ENCODE results near the gene POU3F1.

The POU3F1 gene

DNA sequence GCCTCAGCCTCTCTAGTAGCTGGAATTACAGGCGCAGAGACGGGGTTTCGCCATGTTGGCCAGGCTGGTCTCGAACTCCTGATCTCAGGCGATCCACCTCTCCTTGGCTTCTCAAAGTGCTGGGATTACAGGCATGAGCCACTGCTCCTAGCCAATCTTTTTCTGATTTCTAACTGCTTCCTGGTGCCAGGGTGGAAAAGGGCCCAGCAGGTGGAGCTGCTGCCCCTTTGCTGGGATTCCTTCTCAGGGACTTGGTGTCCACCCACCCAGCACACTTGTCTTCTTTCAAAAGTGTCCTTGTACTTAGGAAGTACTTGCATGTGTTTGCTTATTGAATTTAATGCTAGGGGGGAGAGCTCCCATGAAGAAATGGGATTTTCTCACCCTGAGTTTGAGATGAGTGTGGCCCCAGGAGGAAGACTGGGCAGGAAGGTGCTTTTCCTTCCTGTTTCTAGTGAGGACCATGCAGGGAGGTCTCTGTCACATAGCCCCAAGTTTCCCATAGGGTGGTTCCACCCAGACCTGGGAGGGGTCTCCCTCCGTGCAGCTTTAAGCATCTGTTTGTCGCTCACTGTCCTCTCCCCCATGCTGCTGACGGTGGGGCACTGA is 19.9 kb downstream of the POU3F1 start:
- peak; percentile 55 for DNase-seq

DNA sequence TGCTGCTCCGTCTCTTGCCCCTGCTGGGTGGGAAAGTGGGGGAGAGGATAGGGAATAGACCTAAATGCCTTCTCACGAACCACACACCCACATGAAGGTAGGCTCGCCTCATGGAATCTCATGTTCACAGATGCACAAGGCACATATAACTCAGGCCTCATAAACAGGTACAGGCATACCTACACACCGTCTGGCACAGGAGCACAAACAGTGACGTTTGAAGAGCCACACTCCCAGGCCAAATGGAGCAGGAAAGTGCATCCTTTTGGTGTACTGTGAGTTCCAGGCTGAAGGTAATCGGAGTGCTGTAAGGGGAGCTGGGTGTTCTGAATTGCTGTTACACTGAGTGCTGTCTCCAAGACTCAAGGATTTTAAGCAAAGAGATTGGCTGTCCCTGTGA is 20.9 kb downstream of the POU3F1 start:
- DNase-seq = no peak

DNA sequence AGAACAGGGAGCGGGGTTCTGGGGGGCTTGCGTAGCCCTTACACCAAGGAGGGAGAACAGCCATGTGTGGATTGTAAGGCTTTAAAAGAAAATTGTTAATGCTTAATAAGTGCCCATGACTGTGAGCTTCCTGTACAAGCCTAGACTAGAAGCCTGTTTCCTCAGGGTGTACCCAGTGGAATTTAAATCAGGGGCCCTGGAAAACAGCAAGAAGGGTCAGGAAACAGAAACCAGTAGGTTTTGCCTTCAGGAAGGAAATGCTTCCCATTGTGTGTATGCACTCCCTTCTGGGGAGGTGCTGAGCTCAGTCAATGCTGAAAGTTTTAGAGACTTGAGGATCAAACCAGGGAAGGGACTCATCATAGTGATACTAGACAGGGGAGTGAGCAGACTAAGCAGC is 21.4 kb downstream of the POU3F1 start:
- no peak for DNase-seq

DNA sequence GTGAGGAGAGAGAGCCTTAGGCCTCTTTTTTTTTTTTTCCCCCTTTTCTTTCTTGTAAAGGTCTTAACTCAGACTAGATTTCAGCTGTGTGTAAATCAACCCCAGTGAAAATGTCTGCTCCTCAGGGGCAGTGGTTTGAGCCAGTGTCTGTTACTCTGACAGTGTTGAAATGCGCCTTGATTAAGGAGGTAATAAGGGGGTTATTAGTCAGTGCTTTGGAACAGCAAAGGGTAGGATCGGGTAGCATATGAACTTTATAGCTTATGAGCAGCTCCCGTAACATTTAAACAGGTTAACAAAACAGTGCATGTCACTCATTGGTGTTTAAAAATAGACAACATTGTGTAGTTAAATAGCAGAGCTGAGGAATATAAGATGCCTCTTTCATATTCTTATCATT is 23.8 kb downstream of the POU3F1 start:
- DNase-seq = no peak

DNA sequence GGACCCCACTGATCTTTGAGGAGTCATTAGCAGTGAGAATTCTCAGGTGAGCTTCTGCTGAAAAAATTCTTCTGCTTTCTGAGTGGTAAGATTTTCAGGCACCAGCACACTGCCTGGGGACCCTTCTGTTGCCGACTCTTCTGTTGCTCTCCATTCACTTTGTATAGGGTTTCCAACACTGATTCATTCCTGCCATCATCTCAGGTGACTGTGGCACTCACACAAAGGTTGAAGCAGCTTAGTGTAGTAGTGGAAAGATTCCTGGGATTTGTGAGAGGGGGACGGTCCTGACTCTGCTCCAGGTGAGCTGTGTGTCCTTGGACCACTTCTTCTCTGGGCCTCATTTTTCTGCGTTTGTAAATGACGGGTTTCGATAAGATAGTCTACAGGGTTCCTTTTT is 24.6 kb downstream of the POU3F1 start:
- DNase-seq = no peak

DNA sequence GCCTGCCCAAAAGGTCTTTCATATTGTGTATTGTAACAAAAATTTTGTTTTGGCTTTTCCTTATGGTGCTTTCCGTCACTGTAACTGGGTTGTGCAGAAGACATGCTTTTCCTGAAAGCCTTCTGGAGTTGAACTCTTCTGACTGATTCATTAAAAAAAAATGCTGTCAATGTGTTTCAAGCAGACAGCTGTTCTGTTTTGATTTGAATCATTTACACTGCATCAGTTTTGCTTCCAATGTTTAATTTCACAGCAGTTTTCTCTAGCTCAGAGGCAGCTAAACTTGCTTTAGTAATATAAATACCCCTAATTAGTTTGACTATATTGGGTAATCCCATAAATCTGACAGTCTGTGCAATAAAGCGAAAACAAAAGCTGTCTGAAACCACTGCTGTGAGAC is 26.2 kb downstream of the POU3F1 start:
- DNase-seq = no peak

DNA sequence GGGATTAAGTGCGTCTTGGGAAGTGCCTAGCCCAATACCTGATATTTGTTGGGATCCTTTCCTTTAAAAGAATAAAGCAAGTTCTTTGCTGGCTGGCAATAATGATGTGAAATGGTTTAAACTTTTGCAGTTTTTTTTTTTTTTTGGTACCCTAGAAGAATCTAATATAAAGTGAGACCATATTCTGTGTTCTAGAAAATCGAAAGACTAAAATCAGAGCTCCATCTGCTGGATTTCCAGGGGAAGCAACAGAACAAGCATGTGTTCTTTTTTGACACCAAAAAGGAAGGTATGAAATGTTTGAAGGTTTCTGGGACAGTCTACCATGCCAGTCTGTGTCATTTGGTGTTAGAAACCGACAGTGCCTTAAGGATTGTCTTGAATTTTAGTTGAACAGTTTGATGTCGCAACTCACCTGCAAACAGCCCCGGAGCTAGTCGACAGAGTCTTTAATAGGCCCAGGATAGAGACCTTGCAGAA is 27.7 kb downstream of the POU3F1 start:
- DNase-seq = peak; percentile 71

DNA sequence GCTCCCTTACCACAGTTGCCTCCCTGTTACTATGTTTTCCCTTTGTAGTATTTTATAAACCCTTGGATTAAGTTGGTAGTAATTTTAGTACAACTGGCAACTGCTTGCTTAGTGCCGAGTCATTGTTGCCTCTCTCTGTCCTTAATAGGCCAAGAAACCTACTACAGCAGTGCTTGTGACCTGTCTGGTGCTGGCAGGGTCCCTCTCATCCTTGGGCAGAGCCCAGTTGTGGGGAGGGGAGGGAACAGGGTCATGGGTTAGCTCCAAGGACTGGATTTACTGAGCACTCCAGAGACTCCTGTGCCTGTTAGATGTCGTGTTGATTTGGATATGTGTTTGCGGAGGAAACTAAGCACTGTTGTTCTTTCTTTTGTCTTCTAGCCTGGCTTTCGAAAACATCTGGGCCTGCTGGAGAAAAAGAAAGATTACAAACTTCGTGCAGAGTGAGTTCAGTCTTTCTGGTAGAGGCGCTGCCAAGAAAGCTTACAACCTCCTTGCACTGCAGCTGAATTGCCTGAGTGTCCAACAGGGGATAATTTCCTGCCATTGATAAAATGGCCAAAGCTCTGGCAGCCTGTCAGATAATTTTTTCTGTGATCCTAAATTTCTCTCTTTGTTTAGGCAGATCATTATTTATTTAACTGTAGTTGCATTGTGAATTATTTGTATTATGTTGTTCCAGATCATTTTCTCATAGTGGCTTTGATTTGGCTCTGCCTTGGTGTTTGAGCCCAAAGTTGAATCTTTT is 30.4 kb downstream of the POU3F1 start:
- DNase-seq = no peak

DNA sequence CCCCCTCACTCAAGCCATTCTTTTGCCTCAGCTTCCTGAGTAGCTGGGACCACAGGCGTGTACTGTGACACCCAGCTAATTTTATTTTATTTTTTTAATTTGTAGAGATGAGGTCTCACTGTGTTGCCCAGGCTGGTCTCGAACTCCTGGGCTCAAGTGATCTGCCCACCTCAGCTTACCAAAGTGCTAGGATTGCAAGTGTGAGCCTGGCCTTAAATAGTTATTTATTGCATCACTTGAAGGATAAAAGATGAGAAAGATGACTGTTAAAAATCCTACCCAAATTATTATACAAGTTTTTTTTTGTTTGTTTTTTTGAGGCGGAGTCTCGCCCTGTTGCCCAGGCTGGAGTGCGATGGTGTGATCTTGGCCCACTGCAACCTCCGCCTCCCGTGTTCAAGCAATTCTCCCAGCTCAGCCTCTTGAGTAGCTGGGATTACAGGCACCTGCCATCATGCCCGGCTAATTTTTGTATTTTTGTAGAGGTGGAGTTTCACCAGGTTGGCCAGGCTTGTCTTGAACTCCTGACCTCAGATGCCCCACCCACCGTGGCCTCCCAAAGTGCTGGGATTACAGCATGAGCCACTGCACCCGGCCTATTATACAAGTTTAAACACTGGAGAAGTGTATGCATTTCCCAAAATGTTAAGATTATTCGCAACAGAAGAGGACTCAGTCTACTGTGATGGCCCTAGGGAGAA is 31.7 kb downstream of the POU3F1 start:
- DNase-seq = no peak

DNA sequence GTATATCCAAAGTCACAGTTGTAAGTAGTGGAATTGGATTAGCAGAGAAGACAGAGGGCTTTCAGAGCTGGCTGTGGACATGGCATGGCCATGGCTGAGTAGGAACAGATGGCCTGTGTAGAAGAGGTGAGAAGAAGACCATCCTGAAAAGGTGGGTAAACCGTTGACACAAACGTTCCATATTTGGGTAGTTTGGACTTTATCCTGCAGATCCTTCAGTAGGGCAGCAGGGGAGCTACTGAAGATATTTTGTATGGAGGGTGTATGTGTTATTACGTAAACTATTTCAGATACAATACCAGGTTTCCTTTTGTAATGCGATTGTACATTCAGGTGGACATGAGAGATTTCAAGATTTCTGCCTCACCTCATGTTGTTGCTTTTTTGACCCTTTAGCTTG is 32.4 kb downstream of the POU3F1 start:
- peak; percentile 16 for DNase-seq

DNA sequence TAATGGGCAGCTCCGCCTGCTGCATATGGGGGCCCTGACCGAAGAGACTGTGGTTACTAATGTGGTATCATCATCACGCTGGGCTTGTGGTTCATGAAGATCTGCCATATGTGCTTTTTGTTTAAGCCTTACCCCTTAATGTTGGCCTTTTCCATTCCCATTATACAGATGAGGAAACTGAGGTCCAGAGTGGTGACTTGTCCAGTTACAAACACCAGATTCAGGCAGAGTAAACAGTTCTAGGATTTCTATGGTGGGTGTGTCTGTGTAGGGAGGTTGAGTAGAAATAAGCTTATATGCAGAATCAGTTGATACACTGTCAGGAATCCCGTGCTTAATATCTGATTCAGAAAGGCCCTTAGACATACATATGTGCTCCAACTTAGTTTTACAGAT is 33.4 kb downstream of the POU3F1 start:
- DNase-seq = no peak

DNA sequence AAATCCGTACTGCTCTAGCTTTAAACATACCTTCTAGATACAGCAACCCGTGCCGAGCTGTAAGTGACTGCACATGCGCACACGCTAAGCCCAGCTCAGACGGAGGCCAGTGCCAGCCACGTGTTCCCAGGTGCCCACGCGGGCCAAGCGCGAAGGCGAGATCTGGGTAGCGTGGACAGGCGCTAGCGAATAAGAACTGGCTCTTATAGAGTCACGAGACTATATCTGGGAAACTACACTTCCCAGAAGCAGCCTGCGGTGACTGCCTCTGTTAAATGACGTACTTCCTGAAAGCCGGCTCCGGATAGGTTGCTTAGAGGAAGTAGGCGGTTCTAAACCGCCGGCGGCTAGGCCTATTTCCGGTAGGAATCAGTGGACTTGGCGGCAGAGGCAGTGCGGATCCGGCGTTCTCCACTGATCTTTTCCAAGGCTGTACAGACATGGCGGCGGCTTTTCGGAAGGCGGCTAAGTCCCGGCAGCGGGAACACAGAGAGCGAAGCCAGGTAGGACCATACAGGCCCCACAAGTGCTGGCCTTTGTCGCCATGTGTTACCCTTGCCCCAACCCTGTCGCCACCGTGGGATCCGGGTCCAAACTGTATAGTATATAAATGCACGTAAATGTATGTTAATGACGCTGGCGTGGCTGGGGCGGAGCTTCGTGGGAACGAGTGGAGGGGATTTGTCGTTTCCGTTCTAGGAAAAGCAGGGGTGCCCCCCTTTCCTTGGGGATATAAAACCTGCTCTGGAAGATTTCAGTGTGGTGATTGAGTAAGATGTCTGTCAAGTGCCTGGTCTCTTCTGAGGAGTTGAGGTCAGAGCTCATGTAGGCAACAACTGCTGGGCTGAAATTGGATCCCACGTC is 34.0 kb downstream of the POU3F1 start, which contains the start of gene UTP11:
Gene UTP11, plus strand, starts transcription at position 372 of the 864 bp plus-strand sequence. Its CDS starts 69 bp downstream, at position 441.
- DNase-seq = peak; percentile 100

DNA sequence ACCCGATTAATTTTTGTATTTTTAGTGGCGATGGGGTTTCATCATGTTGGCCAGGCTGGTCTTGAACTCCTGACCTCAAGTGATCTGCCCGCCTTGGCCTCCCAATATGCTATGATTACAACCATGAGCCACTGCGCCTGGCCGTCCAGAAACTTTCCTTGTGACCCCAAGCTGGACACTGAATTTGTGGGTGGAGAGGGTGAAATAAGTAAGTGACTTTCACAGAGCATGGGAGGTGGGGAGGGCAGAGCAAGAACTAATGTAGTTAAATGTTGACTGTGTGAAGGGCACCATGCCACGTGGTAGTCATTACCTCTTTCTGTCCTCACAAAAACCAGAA is 36.8 kb downstream of the POU3F1 start:
- no peak for DNase-seq

DNA sequence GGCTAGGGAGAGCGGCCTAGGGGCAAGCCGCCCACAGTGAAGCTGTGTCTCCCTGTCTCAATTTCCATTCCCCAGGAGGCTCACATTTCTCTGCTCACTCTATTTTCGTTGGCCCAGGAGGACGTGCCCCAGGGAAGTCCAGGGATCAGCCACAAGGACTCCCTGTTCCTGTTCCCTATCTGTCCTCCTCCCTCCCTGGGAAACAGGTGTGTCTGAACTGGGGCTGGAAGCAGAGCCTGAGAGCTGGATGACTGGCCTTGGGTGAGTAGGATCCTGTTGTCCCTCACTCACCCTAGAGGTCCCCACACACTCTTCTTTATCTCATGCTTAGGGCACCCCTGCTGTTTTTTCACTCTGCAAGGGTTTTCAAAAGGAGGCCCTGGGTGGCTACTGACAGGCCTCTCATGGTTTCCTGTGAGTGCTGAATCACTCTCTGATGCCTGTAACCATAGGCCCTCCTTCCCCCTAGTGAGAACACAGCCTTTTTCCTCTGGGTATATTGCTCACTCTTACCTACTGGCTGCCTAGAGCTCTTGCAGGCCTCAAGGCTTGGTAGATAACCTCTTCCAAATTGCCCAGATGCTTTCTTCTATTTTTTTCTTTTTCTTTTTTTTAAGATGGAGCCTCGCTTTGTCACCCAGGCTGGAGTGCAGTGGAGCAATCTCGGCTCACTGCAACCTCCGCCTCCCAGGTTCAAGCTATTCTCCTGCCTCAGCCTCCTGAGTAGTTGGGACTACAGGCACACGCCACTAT is 37.3 kb downstream of the POU3F1 start:
- peak; percentile 54 for DNase-seq

DNA sequence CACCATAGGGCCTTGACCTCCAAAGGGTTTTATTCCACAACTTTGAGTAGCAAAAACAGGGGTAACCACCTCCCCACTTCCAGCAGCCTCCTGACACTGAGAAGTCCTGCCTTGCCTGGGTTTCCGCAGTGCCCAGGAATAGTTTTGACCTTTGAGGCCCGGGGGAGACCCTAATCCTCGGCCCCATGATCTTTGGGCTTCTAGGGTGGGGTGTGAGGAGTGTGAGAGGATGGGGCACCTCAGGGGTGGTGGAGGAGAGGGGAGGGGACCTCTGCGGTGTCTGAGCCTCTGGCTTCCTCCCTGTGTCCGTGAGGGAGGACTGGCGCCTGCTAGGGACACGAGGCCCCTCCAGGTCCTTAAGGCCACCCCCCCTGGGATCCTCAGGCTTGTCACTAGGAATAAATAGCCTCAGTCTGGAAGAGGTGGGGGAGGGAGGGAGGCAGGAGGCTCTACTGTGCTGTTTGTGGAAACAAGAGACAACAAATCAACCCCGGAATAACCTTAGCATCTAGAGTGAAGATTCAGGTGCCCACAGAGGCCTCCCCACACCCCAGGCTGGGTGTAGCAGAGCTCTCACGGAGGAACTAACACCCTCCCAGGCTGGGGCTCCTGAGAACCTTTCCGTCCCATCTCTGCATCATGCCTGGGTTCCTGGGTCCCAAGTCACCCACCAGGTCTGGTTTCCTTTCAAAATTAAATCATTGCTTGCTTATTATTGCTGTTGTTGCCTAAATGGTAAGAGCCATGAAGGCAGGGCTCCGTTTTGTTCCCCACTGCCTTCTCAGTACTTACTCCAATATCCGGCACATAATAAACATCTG is 40.4 kb downstream of the POU3F1 start:
- DNase-seq = no peak

DNA sequence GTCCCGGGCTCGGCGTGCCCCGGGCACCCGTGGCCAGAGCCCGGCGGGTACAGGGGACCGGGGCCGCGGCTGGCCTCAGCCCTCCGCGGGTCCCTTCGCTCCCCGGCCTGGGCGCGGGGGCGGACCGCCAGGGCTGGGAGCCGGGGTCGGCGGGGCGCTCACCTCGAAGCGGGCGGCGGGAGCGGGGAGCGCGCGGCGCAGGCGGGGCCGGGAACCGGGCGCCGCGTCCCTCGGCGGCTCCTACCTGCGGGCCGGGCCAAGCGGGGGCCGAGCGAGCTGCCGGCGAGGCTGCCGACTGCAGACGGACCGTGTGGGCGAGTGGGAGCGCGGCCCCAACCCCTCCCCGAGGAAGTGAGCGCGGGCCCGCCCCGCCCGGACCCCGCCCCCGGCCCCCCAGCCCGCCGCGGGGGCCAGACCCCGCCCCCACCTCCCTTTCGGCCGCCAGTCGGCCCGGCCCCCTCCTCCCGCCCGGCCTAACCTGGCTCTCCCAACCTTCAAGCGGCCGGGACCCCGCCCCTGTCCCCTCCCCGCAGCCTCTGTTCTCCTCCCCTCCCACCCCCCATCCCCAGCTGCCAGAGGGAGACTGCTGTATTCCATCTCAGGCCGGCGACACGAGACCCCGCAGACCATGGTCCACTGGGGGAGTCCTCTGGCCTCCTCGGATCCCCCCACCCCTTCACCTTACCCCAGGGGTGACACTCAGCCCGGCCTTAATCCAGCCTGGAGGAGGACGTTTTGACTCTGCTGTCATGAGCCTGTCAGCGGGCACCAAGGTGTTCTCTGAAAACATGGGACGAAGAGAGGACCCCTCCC is 41.2 kb downstream of the POU3F1 start, which contains the start of gene FHL3:
Gene FHL3, minus strand, starts transcription at position 320 of the 813 bp plus-strand sequence. CDS start 6,102 bp downstream, outside the sequence.
- DNase-seq = no peak

DNA sequence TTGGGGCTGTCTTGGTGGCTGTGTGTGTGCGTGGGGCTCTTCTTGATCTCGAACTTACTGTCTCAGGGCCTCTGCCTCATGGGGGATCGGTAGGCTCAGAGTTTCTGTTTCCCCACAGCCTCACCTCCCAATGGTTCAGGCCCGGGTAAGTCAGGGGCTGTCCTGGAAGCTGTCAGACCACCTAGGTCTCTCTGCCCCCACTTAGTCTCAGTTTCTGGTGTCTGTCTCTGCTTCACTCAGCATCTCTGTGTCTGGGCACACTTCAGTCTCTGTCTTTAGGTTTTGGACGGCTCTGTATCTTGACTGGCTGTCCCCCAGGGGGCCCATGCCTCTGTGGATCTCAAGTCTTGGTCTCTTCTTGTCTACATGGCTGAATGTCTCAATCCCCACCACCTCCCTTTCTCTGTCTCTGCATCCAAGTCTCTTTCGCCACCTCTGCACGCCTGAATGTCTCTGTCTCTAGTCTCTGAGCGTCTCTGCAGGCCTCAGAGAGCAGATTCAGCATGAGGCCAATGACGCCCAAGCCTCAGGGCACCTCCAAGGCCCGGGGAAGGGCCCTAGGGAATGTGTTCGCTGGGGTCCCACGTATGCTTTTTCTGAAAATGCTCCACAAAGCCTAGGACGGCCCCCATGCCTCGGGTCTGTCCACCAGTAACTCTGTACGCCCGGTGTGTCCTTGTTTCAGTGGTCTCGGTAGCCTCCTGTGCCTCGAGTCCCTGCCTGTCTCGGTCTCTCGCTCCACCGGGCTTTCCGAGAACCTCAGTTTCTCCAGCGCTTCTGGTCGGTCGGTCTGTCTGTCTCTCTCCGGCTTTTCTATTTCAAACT is 42.1 kb downstream of the POU3F1 start:
- peak; percentile 29 for DNase-seq

DNA sequence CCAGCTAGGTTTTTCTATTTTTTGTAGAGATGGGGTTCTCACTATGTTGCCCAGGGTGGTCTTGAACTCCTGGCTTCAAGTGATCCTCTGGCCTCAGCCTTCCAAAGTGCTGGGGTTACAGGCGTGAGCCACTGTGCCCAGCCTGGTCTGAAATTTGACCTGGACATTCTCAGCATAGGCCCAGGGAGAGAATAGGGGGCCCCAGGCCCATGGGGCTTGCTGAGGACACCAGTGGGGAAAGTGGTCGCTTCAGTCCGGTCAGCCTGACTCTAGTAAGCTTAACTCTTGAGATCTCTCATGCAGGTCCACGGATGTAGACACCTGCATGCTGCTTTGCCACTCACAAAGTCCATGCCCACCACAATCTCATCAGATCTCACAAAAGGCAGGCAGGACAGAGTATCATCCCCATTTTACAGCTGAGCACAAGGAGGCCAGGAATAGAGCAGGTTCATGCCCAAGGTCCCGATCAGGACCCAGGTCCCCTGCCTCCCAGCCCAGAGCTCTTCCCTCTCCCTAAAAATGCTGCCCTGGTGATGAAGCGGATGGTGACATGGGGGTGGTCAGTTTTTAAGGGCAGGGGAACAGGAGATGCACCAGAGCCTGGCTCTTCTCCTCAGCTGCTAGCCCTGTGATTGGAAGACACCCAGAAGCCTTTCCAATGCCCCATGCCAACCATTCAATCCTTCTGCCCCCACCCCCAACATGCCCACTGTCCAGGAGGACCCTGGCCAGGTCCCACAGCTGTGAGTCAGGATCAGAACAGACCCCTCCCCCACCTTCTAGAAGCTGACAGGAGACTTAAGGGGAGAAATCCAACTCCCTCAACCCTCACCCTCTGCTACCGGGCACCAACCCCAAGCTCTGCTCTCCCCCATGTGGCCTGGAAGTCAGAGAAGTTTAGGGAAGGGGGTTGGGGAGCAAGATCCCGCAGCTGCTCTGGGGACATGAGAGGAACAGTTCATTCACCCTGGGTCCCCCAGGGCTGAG is 43.0 kb downstream of the POU3F1 start:
- peak; percentile 39 for DNase-seq

Data from HCEC 1CT (cell line).